ENCODE results near the gene HSPA1A. TPM values are rescaled to one million over a fixed set of nuclear protein-coding genes. Genes with fewer than 3 reads are reported as not detected.
A peak's percentile ranks its signal among the peaks of the same experiment; 100 is the strongest.

HSPA1A gene
- total RNA-seq, 2 experiments from 2014 or later = 8.1 to 9.8 TPM

GRCh38 chr6:31834367-31835250 lies 19.3 kb downstream of the HSPA1A start:
- H3K9me3 Mint-ChIP-seq = no peaks in the 10 kb centered on the region
- H3K27ac Mint-ChIP-seq = peak overlapping the region; percentile 98
- ChIA-PET POLR2A (interaction anchor here (0.7 to 3.7 kb wide), 18 partner anchors 7 to 637 kb away, joined by 3 to 36 read pairs (median 5); partner anchors contain the start of genes ABHD16A, BAG6, C6orf47 and DDAH2), CTCF (interaction anchor here (0.9 to 1.2 kb wide), 2 partner anchors 16 to 44 kb away, joined by 3 read pairs; no protein-coding TSS in a partner anchor)
- no peaks in the 10 kb centered on the region for H3K27me3 ChIP-seq (ENCODE audit: control insufficient read depth in 1 of 2, insufficient read depth in 2 of 2, low read length in 2 of 2)
- no peaks in the 10 kb centered on the region for H3K27me3 Mint-ChIP-seq
- TF ChIP-seq CTCF (IDR thresholded peaks at IDR 0.05) = no peak
- H3K4me1 Mint-ChIP-seq (ENCODE audit: low read depth) = peaks cover 60% of the 10 kb centered on the region
- peaks cover 51% of the 10 kb centered on the region for H3K36me3 Mint-ChIP-seq (ENCODE audit: low read depth)
- ATAC-seq (ENCODE audit: poor library complexity) (peak; percentile 71), DNase-seq (peak; percentile 72 to 89 (median 78))
- peaks cover 66% of the 10 kb centered on the region for H3K4me1 ChIP-seq (ENCODE audit: insufficient read depth, low read length)
- peak overlapping the region; percentile 97 to 98 for H3K27ac ChIP-seq (ENCODE audit: low read depth in 1 of 2, low read length in 2 of 2)
- H3K9me3 ChIP-seq (ENCODE audit: control insufficient read depth in 1 of 2, insufficient read depth in 1 of 2, low read length in 2 of 2) = no peaks in the 10 kb centered on the region
- intact Hi-C loops (cut with DNase I, micrococcal nuclease) = loop anchor here (1.0 to 10.0 kb wide), 6 partner anchors 28 to 294 kb away; partner anchors contain the start of genes DDAH2 (in 1 of the 2), LST1 (in 1 of the 2), LTB (in 1 of the 2) and NEU1 (in 1 of the 2)
- peak overlapping the region; percentile 96 for H3K4me3 Mint-ChIP-seq
- peak overlapping the region; percentile 94 for H3K4me3 ChIP-seq (ENCODE audit: low read length)
- peaks cover 32% of the 10 kb centered on the region for H3K36me3 ChIP-seq (ENCODE audit: insufficient read depth, low read length)

GRCh38 chr6:31836047-31836473 lies 20.7 kb downstream of the HSPA1A start:
- POLR2A ChIA-PET = interaction anchor here (0.6 to 3.6 kb wide), 12 partner anchors 9 to 263 kb away, joined by 3 to 36 read pairs (median 4); partner anchors contain the start of genes ABHD16A, BAG6, C6orf47 and DDAH2
- Histone ChIP-seq H3K9me3 (ENCODE audit: control insufficient read depth in 1 of 2, insufficient read depth in 1 of 2, low read length in 2 of 2) (no peaks in the 10 kb centered on the region), H3K4me1 (ENCODE audit: insufficient read depth, low read length) (peaks cover 57% of the 10 kb centered on the region), H3K36me3 (ENCODE audit: insufficient read depth, low read length) (peaks cover 46% of the 10 kb centered on the region), H3K4me3 (ENCODE audit: low read length) (peak overlapping the region; percentile 94), H3K27me3 (ENCODE audit: control insufficient read depth in 1 of 2, insufficient read depth in 2 of 2, low read length in 2 of 2) (no peaks in the 10 kb centered on the region), H3K27ac (ENCODE audit: low read depth in 1 of 2, low read length in 2 of 2) (peak overlapping the region; percentile 38 to 97)
- no peak for TF ChIP-seq CTCF (IDR thresholded peaks at IDR 0.05)
- peak overlapping the region; percentile 96 for H3K4me3 Mint-ChIP-seq
- DNase-seq (peak in 1 of 14 experiments; percentile 23), ATAC-seq (ENCODE audit: poor library complexity) (no peak)
- H3K9me3 Mint-ChIP-seq = no peaks in the 10 kb centered on the region
- H3K27me3 Mint-ChIP-seq = no peaks in the 10 kb centered on the region
- H3K4me1 Mint-ChIP-seq (ENCODE audit: low read depth) = peaks cover 46% of the 10 kb centered on the region
- CTCF ChIA-PET = interaction anchor here (0.6 to 1.3 kb wide), 4 partner anchors 9 to 1024 kb away, joined by 3 to 7 read pairs (median 3); partner anchors contain the start of gene HSPA1B
- intact Hi-C loops (cut with DNase I, micrococcal nuclease) = loop anchor here in 1 of 2 experiments (10.0 kb wide), 1 partner anchor 251 kb away; the partner anchor contains the start of genes LST1 and LTB
- peak overlapping the region; percentile 98 for H3K27ac Mint-ChIP-seq
- H3K36me3 Mint-ChIP-seq (ENCODE audit: low read depth) = peaks cover 66% of the 10 kb centered on the region
